ENCODE results near the gene DRD3. TPM values are rescaled to one million over a fixed set of nuclear protein-coding genes. Genes with fewer than 3 reads are reported as not detected.

DRD3 gene
- not detected in 2 replicates for total RNA-seq

DNA sequence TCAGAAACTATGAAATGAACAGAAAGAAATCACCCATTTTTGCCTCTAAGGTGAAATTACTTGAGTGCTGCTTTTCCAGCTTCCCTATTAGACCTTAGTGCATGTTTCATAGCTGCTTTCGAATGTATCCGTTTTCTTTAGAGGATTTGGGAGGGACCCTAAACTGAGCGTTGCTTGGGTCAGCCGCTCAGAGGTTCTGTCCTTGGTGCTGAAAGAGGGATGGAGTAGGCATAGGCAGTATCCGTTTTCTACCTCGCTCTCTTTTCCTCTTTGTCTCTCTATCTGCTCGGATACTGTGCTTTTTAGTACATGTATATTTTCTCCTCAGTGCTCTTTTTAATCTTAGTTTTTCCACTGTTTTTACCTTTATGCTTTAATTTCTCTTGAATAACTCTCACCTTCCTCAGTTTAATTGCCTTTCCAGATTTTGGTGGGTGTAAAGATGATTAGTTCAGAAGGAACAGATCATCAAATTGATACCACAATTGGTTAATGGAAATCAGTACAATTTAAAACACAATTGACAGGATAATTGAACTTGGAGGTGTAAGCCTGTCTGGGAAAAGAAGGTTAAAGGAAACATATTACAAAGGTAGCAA lies at the start of gene DRD3:
Gene DRD3, minus strand, starts transcription at position 283 of the 599 bp plus-strand sequence. CDS start 7,060 bp downstream, outside the sequence.

Other genes starting within 250 kb of the DRD3 start
- gene ZDHHC23, start 231.0 kb downstream of the DRD3 start, total RNA-seq, result under 0.01 and 0.39 TPM in 2 replicates
- 1.5 and 1.8 TPM in 2 replicates for gene CCDC191, start 122.5 kb downstream of the DRD3 start, total RNA-seq
- 16.2 and 27.6 TPM in 2 replicates for gene QTRT2, start 122.3 kb downstream of the DRD3 start, total RNA-seq
- not detected in 2 replicates for gene ZNF80, start 58.5 kb upstream of the DRD3 start, total RNA-seq
- not detected in 2 replicates for gene TIGIT, start 115.0 kb upstream of the DRD3 start, total RNA-seq